COLO668 (cell line): ENCODE measurements around the gene PFKP.

Experiments used
- DNase-seq: peaks from one replicate; lab custom pipeline; 2025; ENCODE audit not compliant: unreplicated experiment; lab: John Stamatoyannopoulos, UW

Gene PFKP

GRCh38 chr10:3132036-3133025 is 65.0 kb downstream of the PFKP start:
- DNase-seq: no peak

DNA sequence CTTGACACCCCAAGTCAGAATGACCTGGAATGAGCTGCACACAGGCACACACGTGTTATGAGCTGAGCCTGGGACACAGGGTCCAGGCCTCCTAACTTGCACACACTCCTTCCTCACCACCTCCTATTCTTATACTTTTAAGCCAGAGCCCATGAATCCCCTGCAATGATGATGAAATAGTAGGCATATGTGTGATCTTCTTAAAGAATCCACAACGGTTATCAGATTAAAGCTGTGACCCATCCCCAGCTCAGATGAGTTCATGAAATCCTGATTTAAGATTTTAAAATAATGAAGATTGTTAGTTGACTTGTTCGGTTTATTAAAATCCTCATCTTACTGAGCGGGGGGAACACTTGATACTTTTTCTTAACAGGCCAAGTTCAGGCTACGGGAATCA is 66.6 kb downstream of the PFKP start:
- no peak for DNase-seq

DNA sequence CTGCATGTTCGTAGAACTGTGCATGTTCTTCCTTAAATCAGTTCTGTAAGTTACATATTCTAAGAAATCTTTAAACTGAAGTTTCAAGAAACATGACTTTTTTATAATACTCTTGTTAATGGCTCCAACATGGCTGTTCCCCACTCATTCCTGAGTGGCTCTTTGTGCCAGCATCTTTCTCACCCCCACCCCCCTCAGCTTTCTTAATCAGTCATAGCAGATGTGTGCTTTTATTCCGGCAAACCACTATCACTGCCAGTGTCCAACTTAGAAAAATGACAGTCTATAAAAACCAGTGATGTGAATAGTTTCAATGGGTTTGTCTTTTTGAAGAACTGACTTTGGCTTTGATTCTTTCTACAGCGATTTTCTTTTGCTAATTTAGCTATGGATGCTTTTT is 67.7 kb downstream of the PFKP start:
- DNase-seq: no peak

- DNase-seq: no peak
Measured at GRCh38 chr10:3136336-3136735, 69.0 kb downstream of the PFKP start.

DNA sequence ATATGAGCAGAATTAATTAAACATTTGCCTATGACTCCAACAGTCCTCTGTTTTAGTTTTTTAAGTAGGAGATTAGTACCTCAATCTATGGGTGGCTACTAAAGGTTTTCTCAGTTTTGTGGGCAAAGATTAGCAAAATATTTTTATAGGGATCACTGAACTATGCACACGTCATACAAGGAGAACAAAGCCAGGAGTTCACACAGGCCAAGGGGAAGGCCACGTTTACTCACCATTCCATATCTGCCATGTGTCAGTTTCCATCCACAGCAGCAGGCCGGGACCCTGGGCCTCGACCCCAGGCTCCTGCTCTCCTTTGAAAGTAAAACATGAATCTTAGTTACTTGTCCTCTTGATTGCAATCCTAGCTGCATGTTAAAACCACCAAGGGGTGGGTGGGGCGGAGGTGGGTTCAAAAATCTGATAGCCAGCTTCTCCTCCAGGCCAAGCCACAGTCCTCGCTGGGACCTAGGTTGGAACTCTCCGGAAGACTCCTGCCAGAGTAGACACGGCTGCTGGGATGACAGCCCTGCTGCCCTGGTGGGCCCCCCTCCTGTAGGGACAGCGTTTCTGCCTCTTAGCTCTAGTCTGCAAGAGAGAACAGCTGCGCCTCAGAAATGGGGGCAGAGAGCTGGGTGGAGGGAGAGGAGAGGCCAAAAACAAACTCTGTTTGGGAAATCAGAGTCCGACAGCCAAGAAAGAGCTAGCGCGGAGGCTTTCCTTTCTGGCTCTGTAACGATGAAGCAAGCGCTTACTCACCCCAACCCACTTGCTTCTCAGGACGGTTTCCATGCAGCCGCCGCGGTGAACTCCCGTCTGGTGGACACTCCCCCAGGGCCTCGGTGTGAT is 69.6 kb downstream of the PFKP start:
- DNase-seq: no peak

- DNase-seq: no peak
Measured at GRCh38 chr10:3137958-3138726, 70.8 kb downstream of the PFKP start.

DNA sequence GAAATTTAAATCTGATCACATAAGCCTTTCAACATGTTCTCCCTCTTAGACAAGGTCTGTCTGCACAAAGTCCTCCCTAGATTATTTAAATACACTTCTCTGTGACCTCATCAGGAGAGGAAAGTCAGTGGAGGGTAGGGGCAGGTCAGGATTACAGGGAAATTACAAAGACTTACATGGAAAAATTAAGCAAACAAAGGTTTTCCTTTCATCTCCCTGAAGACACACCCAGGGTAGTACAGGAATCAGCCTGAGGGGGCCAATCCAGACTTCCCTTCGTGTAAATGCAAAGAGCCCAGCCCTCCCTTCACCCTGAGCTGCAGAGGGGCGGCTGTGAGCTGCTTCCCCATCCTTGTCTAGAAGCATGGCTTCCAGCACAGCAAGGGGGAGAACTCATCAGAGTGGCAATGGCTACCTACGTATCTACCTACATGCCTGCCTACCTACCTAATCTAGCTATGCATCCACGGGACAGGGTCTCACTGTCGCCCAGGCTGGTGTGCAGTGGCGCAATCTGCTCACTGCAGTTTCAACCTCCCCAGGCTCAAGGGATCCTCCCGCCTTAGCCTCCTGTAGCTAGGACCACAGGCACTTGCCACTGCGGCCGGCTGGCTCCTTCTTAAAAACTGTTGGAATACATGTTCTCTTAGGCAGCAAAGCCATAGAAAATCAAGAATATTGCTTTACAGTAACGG is 72.0 kb downstream of the PFKP start:
- DNase-seq: no peak

- no peak for DNase-seq
Measured at GRCh38 chr10:3140280-3140679, 72.9 kb downstream of the PFKP start.

- DNase-seq: no peak
Measured at GRCh38 chr10:3141351-3142005, 74.1 kb downstream of the PFKP start.

DNA sequence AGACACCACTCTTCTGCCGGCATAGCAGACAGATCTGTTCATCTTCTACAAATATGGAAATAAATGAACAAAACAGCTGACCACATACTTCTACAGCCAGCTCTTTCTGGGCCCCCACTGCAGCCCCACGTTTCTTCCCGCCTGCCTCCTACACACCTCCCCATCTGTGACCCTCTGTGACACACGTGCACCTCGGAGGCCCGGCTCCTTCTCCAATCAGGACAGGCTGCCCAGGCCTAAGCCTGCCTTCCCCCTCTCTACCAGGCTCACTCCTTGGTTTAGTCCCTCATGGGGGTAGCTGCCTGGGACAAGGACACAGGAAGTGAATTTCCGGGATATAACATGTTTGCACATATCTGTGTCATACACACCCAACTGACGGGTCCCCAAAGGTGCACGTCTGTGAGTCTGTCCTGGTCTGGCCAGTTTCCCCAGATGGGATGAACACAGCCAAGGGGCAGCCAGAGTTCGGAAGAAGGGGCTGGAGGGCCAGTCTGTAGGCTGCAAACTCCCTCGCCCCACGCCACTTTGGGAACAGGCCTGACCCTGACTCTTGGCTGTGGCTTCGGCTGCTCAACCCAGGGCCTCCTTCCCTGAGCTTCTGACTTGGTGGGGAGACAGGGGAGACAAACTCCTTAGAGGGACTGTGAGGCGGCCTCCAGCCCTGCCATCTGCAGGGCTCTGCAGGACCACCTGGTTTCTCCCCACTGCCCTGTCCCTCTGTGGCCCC is 75.0 kb downstream of the PFKP start:
- DNase-seq: no peak

DNA sequence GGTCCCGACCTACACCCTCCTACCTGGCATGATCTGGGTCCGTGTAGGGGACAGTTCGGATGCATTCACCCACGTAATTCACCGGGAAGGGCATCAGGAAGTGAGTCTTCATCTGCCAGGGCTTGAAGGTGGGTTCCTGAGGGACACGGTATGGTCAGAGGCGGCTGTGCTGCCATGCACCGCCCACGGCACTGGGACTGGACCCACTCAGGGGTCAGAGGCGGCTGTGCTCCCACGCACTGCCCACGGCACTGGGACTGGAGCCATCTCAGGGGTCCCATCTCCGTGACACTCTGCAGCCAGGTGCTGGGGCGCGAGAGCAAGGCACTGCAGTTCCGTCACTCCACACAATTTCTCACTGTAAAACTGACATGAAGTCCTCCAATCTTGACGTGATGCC is 76.0 kb downstream of the PFKP start:
- no peak for DNase-seq

DNA sequence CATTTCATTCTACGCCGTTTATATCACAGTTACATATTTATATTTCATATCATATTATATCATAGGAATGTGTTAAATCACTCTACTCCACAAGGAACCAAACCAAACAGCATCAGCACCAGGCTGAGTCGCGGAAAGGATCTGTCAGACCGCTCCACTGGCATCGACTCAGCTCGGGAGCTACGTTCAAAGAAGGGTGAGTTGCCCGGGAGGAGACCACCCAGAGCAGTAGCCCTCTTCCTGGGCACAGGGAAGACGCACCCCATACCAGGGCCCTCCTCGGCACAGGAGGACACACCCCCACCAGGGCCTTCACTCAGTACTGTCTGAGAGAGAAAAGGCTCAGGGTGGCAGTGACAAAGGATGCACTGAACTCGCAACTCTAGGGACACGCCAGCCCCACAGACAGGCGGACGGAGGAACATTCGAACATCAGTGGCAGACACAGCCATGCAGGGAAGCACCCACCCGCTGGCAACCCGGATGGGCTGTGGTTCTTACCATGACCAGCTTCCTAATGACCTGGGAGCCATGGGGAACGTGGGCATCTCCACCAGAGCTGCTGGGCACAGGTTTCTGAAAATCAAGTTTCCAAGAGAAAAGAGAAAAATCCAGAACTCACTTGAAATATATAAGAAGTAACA is 76.6 kb downstream of the PFKP start:
- no peak for DNase-seq

DNA sequence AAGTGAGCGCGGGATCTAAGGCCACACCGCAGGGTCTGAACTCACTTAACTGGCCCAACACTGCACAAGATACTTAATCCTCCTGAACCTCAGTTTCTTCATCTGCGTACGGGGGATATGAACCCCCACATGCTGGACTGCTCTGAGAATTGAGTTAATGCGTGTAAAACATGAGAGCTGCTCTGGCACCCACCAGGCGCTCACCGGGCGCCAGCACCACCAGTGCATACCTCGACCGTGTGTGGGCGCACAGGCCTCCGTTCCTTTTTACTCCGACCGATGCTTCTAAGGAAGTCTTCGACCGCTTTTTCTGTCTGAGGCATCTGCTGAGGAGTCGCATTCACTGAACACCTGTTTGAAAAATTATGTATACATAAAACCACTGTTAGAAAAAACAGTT is 78.0 kb downstream of the PFKP start:
- no peak for DNase-seq

DNA sequence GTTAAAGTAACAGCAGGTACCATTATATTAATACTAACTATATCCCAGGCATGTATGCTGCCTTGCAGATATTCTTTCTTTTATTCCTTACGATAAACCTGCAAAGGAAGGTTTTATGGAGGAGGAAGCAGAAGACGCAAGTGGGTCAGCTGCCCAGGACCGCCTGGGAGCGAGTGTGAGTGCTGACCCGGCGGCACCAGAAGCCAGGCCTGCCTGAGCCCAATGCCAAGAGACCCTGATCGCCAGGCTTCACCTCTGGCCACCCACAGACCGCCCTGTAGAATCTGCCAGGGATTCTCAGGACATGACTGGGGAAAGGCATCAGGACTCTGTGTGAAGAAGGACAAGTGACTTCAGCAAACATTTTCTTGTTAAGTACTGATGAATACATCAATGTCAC is 78.9 kb downstream of the PFKP start:
- DNase-seq: no peak

- no peak for DNase-seq
Measured at GRCh38 chr10:3147117-3147820, 79.9 kb downstream of the PFKP start.

GRCh38 chr10:3148041-3148440 is 80.7 kb downstream of the PFKP start:
- no peak for DNase-seq

GRCh38 chr10:3148994-3149393 is 81.6 kb downstream of the PFKP start:
- no peak for DNase-seq

GRCh38 chr10:3149918-3150317 is 82.6 kb downstream of the PFKP start:
- no peak for DNase-seq
